Measurements from ENCODE around the gene UBXN11. TPM values are rescaled to one million over a fixed set of nuclear protein-coding genes. Genes with fewer than 3 reads are reported as not detected.
"Not testable (repeated sequence)": the region's sequence is repeated elsewhere in the genome, so short reads cannot be mapped to it uniquely, and the experiment has no call there.

UBXN11 gene
- total RNA-seq, 2 experiments from 2014 or later: 19.4 to 22.2 TPM

DNA sequence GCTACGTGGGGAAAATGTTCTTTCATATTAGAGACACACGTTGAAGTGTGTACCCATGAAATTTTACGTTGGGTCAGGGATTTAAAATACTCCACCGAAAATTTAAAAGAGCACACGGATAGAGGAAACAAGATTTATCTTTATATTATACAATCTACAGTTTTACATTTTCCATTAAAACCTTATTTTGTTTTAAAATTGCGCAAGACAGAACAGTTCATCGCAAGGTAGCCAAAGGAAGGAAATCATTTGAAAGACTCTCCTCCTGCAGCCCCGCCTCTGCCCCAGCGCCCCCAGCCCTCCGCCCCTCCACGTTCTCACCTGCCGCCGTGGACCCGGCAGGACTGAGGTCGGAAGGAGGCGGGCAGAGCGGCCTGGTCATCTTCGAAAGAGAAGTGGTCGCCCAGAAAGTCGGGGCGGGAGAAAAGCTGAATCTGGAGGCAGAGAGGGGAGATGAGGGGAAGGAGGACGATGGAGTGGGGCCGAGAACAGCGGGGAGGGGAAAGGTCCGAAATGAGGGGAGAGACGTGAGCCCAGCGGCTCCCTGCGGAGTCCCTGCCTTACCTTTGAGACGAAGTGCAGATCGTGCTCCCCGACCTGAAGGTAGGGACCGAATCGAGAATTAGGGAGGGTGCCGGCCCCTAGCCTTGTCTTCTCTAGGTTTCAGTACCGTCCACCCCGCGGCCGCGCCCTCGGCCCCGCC, 29.5 kb upstream of the UBXN11 start:
- intact Hi-C loops (cut with DNase I, micrococcal nuclease): loop anchor here in 1 of 2 experiments (1.0 to 2.0 kb wide), 5 partner anchors 15 to 102 kb away; partner anchors contain the start of genes CEP85 and UBXN11

DNA sequence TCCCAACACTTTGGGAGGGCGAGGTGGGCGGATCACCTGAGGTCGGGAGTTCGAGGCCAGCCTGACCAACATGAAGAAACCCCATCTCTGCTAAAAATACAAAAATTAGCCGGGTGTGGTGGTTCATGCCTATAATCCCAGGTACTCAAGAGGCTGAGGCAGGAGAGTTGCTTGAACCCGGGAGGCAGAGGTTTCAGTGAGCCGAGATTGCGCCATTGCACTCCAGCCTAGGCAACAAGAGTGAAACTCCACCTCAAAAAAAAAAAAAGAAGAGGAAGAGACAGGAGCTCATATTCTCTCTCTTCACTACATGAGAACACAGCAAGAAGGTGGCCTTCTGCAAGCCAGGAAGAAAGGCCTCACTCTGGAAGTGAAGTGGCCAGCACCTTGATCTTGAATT, 26.9 kb upstream of the UBXN11 start:
- H3K4me3 Mint-ChIP-seq; H3K27ac Mint-ChIP-seq; H3K4me1 Mint-ChIP-seq; intact Hi-C loops (cut with DNase I, micrococcal nuclease); DNase-seq; ATAC-seq; H3K27me3 Mint-ChIP-seq; H3K9me3 Mint-ChIP-seq (ENCODE audit: low read depth); POLR2A ChIA-PET; H3K36me3 Mint-ChIP-seq (ENCODE audit: low read depth): not testable (repeated sequence)
- CTCF ChIA-PET: interaction anchor here (0.5 to 0.7 kb wide), 2 partner anchors 31 to 451 kb away, joined by 3 to 4 read pairs; no protein-coding TSS in a partner anchor

More for the DNA sequence above, 29.5 kb upstream of the UBXN11 start:
- ChIA-PET CTCF (interaction anchor here (0.9 to 1.0 kb wide), 2 partner anchors 28 to 60 kb away, joined by 3 to 6 read pairs; no protein-coding TSS in a partner anchor), POLR2A (interaction anchor here (0.6 kb wide), 1 partner anchor 149 kb away, joined by 3 read pairs; no protein-coding TSS in a partner anchor)
- ATAC-seq: peak; percentile 6
- H3K4me1 Mint-ChIP-seq: no peaks in the 10 kb centered on the region
- H3K27me3 Mint-ChIP-seq: no peaks in the 10 kb centered on the region
- peak overlapping the region; percentile 75 for H3K4me3 Mint-ChIP-seq
- H3K27ac Mint-ChIP-seq: no peak overlapping the region
- no peaks in the 10 kb centered on the region for H3K36me3 Mint-ChIP-seq (ENCODE audit: low read depth)
- no peak for DNase-seq
- no peaks in the 10 kb centered on the region for H3K9me3 Mint-ChIP-seq (ENCODE audit: low read depth)

DNA sequence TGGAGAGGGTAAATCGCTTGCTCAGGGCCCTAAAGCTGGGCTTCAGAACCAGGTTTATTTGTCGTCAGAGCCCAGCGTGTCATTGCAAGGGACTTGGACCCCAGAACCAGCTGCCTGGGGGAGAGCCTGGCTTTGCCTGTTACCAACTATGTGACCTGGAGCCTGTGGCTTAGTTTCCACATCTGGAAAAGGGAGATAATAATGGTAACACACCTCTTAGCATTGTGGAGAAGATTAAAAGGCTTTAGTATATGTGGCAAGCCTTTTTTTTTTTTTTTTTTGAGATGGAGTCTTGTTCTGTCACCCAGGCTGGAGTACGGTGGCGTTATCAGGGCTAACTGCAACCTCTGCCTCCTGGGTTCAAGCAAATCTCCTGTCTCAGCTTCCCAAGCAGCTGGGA, 23.8 kb upstream of the UBXN11 start:
- no peak for ATAC-seq
- Mint-ChIP-seq H3K4me1 (no peaks in the 10 kb centered on the region), H3K36me3 (ENCODE audit: low read depth) (no peaks in the 10 kb centered on the region), H3K4me3 (no peak overlapping the region), H3K27me3 (no peaks in the 10 kb centered on the region), H3K27ac (no peak overlapping the region), H3K9me3 (ENCODE audit: low read depth) (no peaks in the 10 kb centered on the region)
- CTCF ChIA-PET: interaction anchor here (0.7 to 1.2 kb wide), 2 partner anchors 54 to 333 kb away, joined by 4 read pairs; no protein-coding TSS in a partner anchor
- POLR2A ChIA-PET: no interaction called here
- no peak for DNase-seq
- intact Hi-C loops (cut with DNase I, micrococcal nuclease): no loop called here

DNA sequence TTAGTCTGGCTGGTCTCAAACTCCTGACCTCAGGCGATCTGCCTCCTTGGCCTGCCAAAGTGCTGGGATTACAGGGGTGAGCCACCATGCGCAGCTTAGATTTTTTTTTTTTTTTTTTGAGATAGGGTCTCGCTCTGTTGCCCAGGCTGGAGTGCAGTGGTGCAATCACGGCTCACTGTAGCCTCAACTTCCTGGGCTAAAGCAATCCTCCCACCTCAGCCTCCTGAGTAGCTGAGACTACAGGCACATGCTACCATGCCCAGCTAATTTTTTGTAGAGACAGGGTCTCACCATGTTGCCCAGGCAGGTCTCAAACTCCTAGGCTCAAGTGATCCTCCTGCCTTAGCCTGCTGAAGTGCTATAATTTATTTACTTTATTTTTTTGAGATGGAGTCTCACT, 22.9 kb upstream of the UBXN11 start:
- CTCF ChIA-PET: interaction anchor here (1.4 kb wide), 1 partner anchor 35 kb away, joined by 4 read pairs; no protein-coding TSS in a partner anchor
- intact Hi-C loops (cut with DNase I, micrococcal nuclease); H3K9me3 Mint-ChIP-seq (ENCODE audit: low read depth); H3K27me3 Mint-ChIP-seq; ATAC-seq; H3K36me3 Mint-ChIP-seq (ENCODE audit: low read depth); H3K4me1 Mint-ChIP-seq; DNase-seq; H3K27ac Mint-ChIP-seq; H3K4me3 Mint-ChIP-seq: not testable (repeated sequence)
- POLR2A ChIA-PET: interaction anchor here (0.5 kb wide), 1 partner anchor 437 kb away, joined by 3 read pairs; no protein-coding TSS in a partner anchor

DNA sequence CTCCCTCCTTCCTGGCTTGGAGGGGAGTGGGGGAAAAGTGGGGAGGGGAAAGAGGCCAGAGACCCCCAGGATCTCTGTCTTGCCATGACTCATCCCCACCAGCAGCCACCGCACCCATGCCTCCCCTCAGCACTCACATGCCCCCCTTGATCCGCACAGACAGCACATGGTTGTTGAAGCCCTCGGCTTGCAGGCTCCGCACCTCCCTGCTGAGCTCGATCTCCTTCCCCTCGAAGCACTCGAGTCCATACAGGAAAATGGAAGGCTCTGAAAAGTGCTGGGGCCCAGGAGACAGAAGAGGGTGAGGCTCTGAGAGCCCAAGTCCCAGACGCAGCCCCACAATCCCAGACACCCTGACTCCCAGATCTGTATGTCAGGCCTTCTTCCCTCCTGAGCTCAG, 22.2 kb upstream of the UBXN11 start:
- Mint-ChIP-seq H3K9me3 (ENCODE audit: low read depth) (no peaks in the 10 kb centered on the region), H3K4me3 (no peak overlapping the region), H3K36me3 (ENCODE audit: low read depth) (no peaks in the 10 kb centered on the region), H3K4me1 (no peaks in the 10 kb centered on the region), H3K27me3 (no peaks in the 10 kb centered on the region), H3K27ac (no peak overlapping the region)
- no peak for DNase-seq
- no peak for ATAC-seq
- intact Hi-C loops (cut with DNase I, micrococcal nuclease): no loop called here
- POLR2A ChIA-PET: interaction anchor here (0.7 kb wide), 1 partner anchor 214 kb away, joined by 6 read pairs; no protein-coding TSS in a partner anchor
- CTCF ChIA-PET: interaction anchor here (1.4 kb wide), 1 partner anchor 36 kb away, joined by 4 read pairs; no protein-coding TSS in a partner anchor

DNA sequence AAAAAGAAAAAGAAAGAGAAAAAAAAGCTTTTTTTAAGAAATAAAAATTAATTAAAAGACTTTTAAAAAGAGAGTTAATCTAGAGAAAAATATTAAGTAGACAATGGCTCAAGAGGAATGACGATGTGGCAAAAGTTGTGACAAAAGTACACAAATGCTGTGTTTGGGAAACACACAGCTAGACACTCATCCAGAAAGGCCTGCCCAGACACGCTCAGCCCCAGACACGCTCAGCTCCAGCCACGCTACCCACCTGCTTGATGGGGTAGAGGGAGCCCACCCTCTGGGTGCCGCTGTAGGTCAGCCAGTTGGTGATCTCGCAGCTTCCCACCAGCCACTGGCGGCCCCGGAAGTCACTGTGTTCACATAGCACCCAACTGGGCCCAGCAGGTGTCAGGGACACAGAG, 21.5 kb upstream of the UBXN11 start:
- intact Hi-C loops (cut with DNase I, micrococcal nuclease): no loop called here
- POLR2A ChIA-PET: interaction anchor here (0.6 to 0.7 kb wide), 2 partner anchors 128 to 213 kb away, joined by 4 to 6 read pairs; no protein-coding TSS in a partner anchor
- Mint-ChIP-seq H3K4me3 (no peak overlapping the region), H3K27ac (no peak overlapping the region), H3K27me3 (no peaks in the 10 kb centered on the region), H3K36me3 (ENCODE audit: low read depth) (peaks cover under 1% of the 10 kb centered on the region), H3K9me3 (ENCODE audit: low read depth) (no peaks in the 10 kb centered on the region), H3K4me1 (peaks cover 3% of the 10 kb centered on the region)
- DNase-seq (no peak), ATAC-seq (no peak)
- CTCF ChIA-PET: interaction anchor here (0.6 to 1.4 kb wide), 3 partner anchors 21 to 290 kb away, joined by 4 read pairs; no protein-coding TSS in a partner anchor

DNA sequence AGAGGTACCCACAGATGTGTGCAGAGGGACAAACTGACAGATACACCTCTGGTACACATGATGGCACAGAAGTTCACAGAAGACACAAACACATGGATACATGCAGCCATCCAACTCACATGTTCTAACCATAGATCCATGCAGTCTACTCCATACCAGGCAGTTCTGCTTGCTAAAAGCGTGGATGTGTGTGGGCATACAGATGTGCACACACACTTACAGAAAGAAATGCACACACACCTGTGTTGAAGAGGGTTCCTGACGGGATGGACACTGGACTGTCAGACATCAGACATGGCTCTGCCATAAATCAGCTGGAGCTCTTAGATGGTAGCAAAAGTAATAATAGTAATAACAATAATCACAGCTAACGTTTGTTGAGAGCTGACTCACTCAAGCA, 18.1 kb upstream of the UBXN11 start:
- peaks cover 30% of the 10 kb centered on the region for H3K4me1 Mint-ChIP-seq
- no peaks in the 10 kb centered on the region for H3K9me3 Mint-ChIP-seq (ENCODE audit: low read depth)
- H3K4me3 Mint-ChIP-seq: no peak overlapping the region
- ATAC-seq: no peak
- no peaks in the 10 kb centered on the region for H3K27me3 Mint-ChIP-seq
- intact Hi-C loops (cut with DNase I, micrococcal nuclease): loop anchor here in 1 of 2 experiments (5.0 kb wide), 1 partner anchor 68 kb away; no protein-coding TSS in a partner anchor
- DNase-seq: no peak
- ChIA-PET CTCF (interaction anchor here (12.7 kb wide), 1 partner anchor 43 kb away, joined by 399 read pairs; the partner anchor contains the start of gene SH3BGRL3), POLR2A (no interaction called here)
- peaks cover 24% of the 10 kb centered on the region for H3K36me3 Mint-ChIP-seq (ENCODE audit: low read depth)
- no peak overlapping the region for H3K27ac Mint-ChIP-seq

DNA sequence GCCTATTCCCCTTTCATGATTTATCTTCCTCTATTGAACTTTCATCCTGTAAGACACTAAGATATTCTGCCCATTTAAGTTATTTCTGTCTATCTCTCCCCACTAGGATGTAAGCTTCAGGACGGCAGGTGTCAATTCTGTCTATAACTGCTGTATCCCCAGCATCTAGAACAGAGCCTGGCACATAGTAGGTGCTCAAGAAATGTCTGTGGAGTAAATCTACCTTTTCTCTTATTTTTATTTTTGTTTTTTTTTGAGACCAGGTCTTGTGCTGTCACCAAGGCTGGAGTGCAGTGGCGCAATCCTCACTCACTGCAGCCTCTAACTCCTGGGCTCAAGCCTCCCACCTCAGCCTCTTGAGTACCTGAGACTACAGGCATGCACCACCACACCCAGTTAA, 16.9 kb upstream of the UBXN11 start:
- ChIA-PET CTCF (interaction anchor here (0.7 to 12.7 kb wide), 3 partner anchors 41 to 236 kb away, joined by 3 to 399 read pairs (median 4); partner anchors contain the start of gene SH3BGRL3), POLR2A (no interaction called here)
- DNase-seq (no peak), ATAC-seq (no peak)
- Mint-ChIP-seq H3K4me3 (no peak overlapping the region), H3K27ac (peak overlapping the region; percentile 34), H3K4me1 (peaks cover 35% of the 10 kb centered on the region), H3K9me3 (ENCODE audit: low read depth) (no peaks in the 10 kb centered on the region), H3K36me3 (ENCODE audit: low read depth) (peaks cover 31% of the 10 kb centered on the region), H3K27me3 (no peaks in the 10 kb centered on the region)
- intact Hi-C loops (cut with DNase I, micrococcal nuclease): loop anchor here in 1 of 2 experiments (5.0 kb wide), 1 partner anchor 69 kb away; no protein-coding TSS in a partner anchor

DNA sequence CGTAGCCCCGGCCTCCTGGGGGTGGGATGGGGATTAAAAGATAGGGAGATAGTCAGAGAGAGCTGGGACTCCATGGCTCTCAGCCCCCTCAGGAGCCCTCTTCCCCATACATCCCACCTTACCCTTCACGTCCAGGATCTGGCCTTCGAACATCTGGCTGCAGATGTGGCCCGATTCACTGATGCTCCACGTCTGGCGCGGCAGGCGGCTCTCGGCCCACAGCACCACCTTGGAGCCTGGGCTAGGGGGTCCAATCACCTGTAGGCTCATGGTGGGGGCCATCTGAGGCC, 15.6 kb upstream of the UBXN11 start:
- Mint-ChIP-seq H3K4me1 (peaks cover 45% of the 10 kb centered on the region), H3K27ac (peak overlapping the region; percentile 96), H3K36me3 (ENCODE audit: low read depth) (peaks cover 31% of the 10 kb centered on the region), H3K4me3 (no peak overlapping the region), H3K27me3 (no peaks in the 10 kb centered on the region), H3K9me3 (ENCODE audit: low read depth) (no peaks in the 10 kb centered on the region)
- DNase-seq (no peak), ATAC-seq (no peak)
- POLR2A ChIA-PET: interaction anchor here (1.0 to 1.3 kb wide), 2 partner anchors 37 to 39 kb away, joined by 3 to 8 read pairs; no protein-coding TSS in a partner anchor
- CTCF ChIA-PET: interaction anchor here (0.6 to 12.7 kb wide), 26 partner anchors 12 to 504 kb away, joined by 3 to 399 read pairs (median 4); partner anchors contain the start of genes CATSPER4, CEP85, SH3BGRL3 and UBXN11
- intact Hi-C loops (cut with DNase I, micrococcal nuclease): loop anchor here in 1 of 2 experiments (5.0 kb wide), 1 partner anchor 70 kb away; no protein-coding TSS in a partner anchor

DNA sequence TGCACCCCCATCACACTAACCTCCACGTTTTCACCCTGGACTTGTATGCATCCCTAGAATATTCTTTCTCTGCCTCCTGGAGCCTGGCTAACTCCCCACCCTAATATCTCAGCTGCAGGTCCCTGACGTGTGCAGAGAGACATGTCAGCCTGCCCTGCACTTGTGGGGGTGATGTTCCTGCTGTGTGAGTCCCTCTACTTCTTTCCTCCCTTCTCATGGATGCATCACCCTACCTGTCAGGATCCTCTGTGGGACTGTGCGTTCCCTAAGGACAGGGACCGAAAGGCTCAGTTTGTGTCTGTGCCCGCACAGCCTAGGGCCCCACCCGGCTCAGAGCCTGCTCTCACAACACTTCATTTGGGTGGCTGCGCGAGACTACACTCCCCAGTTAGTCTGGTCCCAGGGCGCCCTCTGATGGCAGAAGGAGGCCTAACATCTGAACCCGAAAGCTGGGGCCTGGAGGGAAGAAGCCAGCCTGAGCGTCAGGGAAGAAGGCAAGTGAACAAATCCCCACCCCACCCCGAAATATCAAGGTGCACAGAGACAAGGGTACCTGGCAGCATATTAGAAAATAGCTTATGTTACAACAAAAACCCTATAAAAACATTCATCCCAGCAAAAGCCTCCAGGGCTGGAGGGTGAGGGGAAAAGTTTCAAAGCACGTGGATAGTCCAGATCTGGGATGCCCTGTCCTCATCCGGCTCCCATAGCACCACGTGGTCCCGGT, 15.0 kb upstream of the UBXN11 start:
- peaks cover 51% of the 10 kb centered on the region for H3K4me1 Mint-ChIP-seq
- ATAC-seq (peak; percentile 62), DNase-seq (peak; percentile 97)
- H3K36me3 Mint-ChIP-seq (ENCODE audit: low read depth): peaks cover 31% of the 10 kb centered on the region
- H3K27me3 Mint-ChIP-seq: no peaks in the 10 kb centered on the region
- no peaks in the 10 kb centered on the region for H3K9me3 Mint-ChIP-seq (ENCODE audit: low read depth)
- CTCF ChIA-PET: interaction anchor here (0.6 to 12.7 kb wide), 28 partner anchors 12 to 504 kb away, joined by 3 to 399 read pairs (median 4); partner anchors contain the start of genes CATSPER4, CEP85, SH3BGRL3 and UBXN11
- peak overlapping the region; percentile 96 for H3K27ac Mint-ChIP-seq
- POLR2A ChIA-PET: interaction anchor here (1.0 to 1.3 kb wide), 2 partner anchors 37 to 39 kb away, joined by 3 to 8 read pairs; no protein-coding TSS in a partner anchor
- H3K4me3 Mint-ChIP-seq: peak overlapping the region; percentile 59
- intact Hi-C loops (cut with DNase I, micrococcal nuclease): loop anchor here (1.0 to 5.0 kb wide), 14 partner anchors 15 to 217 kb away; partner anchors contain the start of genes CEP85 (in 1 of the 2), UBXN11 (in 1 of the 2) and ZNF593 (in 1 of the 2)
